ENCODE measurements around the gene PURA. TPM values are rescaled to one million over a fixed set of nuclear protein-coding genes. Genes with fewer than 3 reads are reported as not detected.

PURA gene
- total and polyA plus RNA-seq, 2 of the 13 experiments (the other 11 are each of a cell fraction or from before 2014, with no cell fraction given) = 2.0 to 5.0 TPM

GRCh38 chr5:140109018-140109758, 4.7 kb upstream of the PURA start (continued):
- TF ChIP-seq STAT6 (CRISPR knock-in tag; IDR thresholded peaks at IDR 0.05; ENCODE audit: borderline replicate concordance) (no peak), DNMT1 (CRISPR knock-in tag; IDR thresholded peaks at IDR 0.05) (no peak), TBP (CRISPR knock-in tag; IDR thresholded peaks at IDR 0.05) (no peak), BORCS8-MEF2B (CRISPR knock-in tag; IDR thresholded peaks at IDR 0.05) (no peak), SOX5 (CRISPR knock-in tag; IDR thresholded peaks at IDR 0.05; ENCODE audit: borderline replicate concordance) (no peak)

GRCh38 chr5:140109759-140110645, 3.9 kb upstream of the PURA start:
- H3K4me3 ChIP-seq (replicated peaks in 1 of 3; ENCODE audit: insufficient read depth in 1 of 3, low read depth in 2 of 3, low read length in 3 of 3) = peak overlapping the region; percentile 82 to 95 (median 93); a peak in 5 of 6 replicates
- H3K4me2 ChIP-seq (ENCODE audit: low read depth, low read length) = peak overlapping the region; percentile 79
- H3K27ac ChIP-seq (ENCODE audit: extremely low read length, insufficient read depth, low read length) = no peak overlapping the region
- peaks cover 7% of the 10 kb centered on the region for H4K20me1 ChIP-seq (ENCODE audit: insufficient read depth, low read length)
- ChIA-PET CTCF (ENCODE audit: low intra/inter-chr PET ratio, low total read pairs) (no interaction called here), POLR2A (no interaction called here)
- in situ Hi-C loops (cut with HindIII; ENCODE audit: extremely low pct_ligation_motif_present, low pct_unique_long_range_greater_than_20kb) = no loop called here
- H3K9me3 ChIP-seq (ENCODE audit: low read length) = no peaks in the 10 kb centered on the region
- H3K27me3 ChIP-seq (ENCODE audit: control insufficient read depth in 1 of 2, insufficient read depth in 2 of 2, low read length in 2 of 2) = no peaks in the 10 kb centered on the region; a peak in 1 of 5 replicates
- H3K79me2 ChIP-seq (ENCODE audit: insufficient read depth, low read length) = peaks cover 53% of the 10 kb centered on the region
- H3K4me1 ChIP-seq (ENCODE audit: insufficient read depth, low read length) = peaks cover 49% of the 10 kb centered on the region
- ATAC-seq = no peak
- H3K36me3 ChIP-seq (replicated peaks in 1 of 2; ENCODE audit: control insufficient read depth in 1 of 2, insufficient read depth in 2 of 2, low read length in 2 of 2) = no peaks in the 10 kb centered on the region
- BruUV-seq (replicated peaks) = no TSS peak
- 74% methylated on average over 2 of the region's 2 CpGs for WGBS (ENCODE audit: low lambda C conversion rate)
- H3K9ac ChIP-seq (ENCODE audit: insufficient read depth, low read depth, low read length) = no peak overlapping the region
- DNase-seq (ENCODE audit: low spot score) = no peak
- intact Hi-C loops (cut with micrococcal nuclease; ENCODE audit: unreplicated experiment) = loop anchor here (5.0 kb wide), 2 partner anchors 32 to 33 kb away; no protein-coding TSS in a partner anchor
- no peak overlapping the region for H2AFZ ChIP-seq (ENCODE audit: low read length)
- no peak for FAIRE-seq
- TF ChIP-seq ZNF124 (CRISPR knock-in tag; IDR thresholded peaks at IDR 0.05) (no peak), SIX4 (CRISPR knock-in tag; IDR thresholded peaks at IDR 0.05) (no peak), ZNF205 (CRISPR knock-in tag; IDR thresholded peaks at IDR 0.05) (no peak), ZNF891 (CRISPR knock-in tag; IDR thresholded peaks at IDR 0.05) (no peak), ATF3 (CRISPR knock-in tag; IDR thresholded peaks at IDR 0.05) (no peak), ZBTB43 (CRISPR knock-in tag; conservative IDR thresholded peaks at IDR 0.05) (no peak), AKAP8 (CRISPR knock-in tag; IDR thresholded peaks at IDR 0.05) (no peak), ATF7-NPFF (CRISPR knock-in tag; IDR thresholded peaks at IDR 0.05; ENCODE audit: low read depth) (no peak), ZNF562 (CRISPR knock-in tag; IDR thresholded peaks at IDR 0.05; ENCODE audit: borderline replicate concordance) (no peak), SSRP1 (CRISPR knock-in tag; IDR thresholded peaks at IDR 0.05) (no peak), ZNF18 (CRISPR knock-in tag; IDR thresholded peaks at IDR 0.05; ENCODE audit: insufficient replicate concordance) (no peak)
